NCI-H82 (cell line): ENCODE measurements around the gene PDHX.

ENCODE experiments used
- DNase-seq: peaks from one replicate; lab custom pipeline; 2025; lab: John Stamatoyannopoulos, UW

Gene PDHX

GRCh38 chr11:34988294-34989255 is 72.2 kb downstream of the PDHX start:
- DNase-seq = no peak

DNA sequence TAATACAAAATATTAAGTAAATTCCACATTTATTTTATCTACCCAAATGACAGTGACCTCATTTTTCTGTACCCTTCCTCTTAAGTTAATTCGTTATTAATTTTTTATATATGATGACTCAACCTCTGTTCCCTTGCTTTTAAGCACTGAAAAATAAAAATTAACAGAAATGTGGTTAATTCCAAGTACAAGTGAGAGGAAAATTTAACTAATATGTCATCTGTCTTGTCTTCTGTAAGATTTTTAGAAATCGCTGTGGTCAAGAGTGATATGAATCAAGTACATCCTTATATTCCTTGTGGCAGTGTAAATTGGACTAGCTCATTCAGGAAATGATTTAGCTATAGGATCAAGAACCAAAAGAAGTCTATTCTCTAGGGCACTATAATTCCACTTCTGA is 74.5 kb downstream of the PDHX start:
- no peak for DNase-seq

- no peak for DNase-seq
Measured at GRCh38 chr11:34994854-34995253, 78.4 kb downstream of the PDHX start.

GRCh38 chr11:34996958-34997357 is 80.5 kb downstream of the PDHX start:
- no peak for DNase-seq

GRCh38 chr11:34997952-34998528 is 81.6 kb downstream of the PDHX start:
- DNase-seq = no peak

DNA sequence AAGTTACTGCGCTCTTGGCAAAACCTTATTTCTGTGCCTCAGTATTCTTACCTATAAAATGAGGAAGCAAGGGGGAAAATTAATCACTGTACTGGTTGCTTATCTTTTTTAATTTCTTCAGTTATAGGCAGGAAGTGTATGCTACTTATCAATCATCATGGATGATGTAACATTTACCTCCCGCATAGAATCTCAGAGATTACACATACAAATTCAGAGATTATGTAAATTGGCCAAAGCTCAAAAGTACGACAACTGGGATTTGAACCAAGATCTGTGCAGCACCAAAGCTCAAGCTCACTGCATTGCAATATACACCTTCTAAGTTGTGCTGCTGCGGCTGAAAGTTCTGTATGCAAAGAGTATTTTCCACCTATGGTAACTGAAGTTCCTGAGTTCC is 83.0 kb downstream of the PDHX start:
- no peak for DNase-seq

DNA sequence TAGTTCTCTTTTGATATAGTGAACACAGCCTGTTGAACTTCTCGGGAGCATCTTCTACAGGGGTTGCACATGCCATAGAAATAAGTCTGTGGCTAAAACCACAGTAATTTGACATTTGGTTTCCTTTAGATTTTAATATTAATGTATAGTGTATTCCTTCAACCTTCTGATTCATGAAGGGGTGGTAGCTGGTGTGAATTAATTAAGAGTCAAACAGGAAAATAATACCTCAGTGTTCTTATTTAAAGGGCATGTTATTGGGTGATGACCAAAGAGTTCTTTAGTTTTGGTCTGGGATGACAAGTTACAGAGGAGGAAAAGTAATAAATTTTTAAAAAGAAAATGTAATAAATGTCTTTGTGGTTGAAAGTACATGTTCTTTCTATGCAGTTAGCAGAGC is 86.8 kb downstream of the PDHX start:
- no peak for DNase-seq

DNA sequence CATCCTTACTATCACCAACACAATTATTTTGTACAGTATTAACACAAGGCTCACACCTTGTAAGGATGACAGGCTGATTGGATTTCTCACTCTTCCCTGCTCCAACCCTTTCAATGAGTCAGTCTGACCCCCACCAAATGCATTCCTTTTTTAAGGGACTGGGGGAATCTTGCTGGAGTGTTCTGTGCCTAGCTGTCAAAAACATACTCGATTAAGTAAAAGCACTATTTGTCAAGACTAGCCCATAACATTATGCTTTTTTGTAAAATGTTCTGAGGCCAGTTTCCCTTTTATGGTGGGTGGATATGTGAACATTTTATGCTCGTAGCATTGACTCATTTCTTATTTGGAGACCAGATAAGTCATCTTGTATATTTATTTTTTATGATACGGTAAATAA is 87.2 kb downstream of the PDHX start:
- DNase-seq = no peak

GRCh38 chr11:35005141-35005780 is 88.8 kb downstream of the PDHX start:
- DNase-seq = peak; percentile 90

GRCh38 chr11:35006389-35007128 is 90.1 kb downstream of the PDHX start:
- no peak for DNase-seq

DNA sequence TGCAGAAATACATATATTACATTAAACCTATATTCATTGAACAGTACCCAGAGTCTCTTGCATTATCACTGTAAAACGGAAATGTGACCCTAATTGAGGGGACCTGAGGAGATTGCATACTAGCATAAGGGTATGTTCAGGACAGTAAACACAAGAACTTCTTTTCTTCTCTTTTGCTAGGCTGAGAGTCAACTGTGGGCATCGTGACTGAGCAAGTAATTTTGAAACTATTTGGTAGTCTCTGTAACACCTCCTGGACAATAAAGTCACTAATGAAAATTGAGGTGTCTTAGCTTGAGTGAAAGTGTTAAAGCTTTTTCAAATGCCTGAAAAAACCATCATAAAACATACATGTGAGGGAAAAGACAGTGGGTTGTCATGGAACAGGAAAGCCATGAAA is 90.9 kb downstream of the PDHX start:
- DNase-seq = no peak

DNA sequence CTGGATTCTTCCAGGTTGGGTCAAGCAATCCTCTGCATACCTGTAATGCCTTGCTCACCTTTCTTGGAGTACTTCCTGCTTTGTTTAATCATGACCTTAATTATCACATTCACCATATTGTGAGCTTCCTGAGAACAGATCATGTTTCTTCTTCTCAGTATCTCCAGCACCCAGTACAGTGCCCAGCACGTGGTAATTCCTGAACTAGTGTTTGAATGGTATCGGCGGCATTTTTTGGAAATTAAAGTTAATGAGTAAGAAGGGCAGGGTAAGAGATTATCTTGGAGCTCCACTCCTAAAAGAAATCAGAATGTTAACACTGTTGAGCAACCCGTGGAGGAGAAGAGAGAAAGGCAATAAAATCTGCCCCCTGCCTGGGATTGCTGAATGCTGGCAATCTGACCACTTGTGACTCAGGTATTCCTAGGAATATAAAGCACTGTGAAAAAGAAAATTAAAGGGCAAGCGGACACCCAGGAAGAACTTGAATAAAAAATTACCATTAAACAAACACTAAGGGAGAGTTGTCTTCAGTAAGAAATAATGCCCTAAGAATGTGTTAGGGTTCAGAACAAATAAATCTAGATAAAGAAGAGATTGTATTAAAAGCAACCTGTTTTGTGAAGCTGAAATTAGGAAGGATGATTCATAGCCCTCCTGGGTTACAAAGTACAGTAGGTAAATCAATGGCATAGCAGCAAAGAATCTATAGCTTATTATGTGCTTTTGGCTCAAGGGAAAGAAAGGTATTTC is 92.9 kb downstream of the PDHX start:
- DNase-seq = no peak

DNA sequence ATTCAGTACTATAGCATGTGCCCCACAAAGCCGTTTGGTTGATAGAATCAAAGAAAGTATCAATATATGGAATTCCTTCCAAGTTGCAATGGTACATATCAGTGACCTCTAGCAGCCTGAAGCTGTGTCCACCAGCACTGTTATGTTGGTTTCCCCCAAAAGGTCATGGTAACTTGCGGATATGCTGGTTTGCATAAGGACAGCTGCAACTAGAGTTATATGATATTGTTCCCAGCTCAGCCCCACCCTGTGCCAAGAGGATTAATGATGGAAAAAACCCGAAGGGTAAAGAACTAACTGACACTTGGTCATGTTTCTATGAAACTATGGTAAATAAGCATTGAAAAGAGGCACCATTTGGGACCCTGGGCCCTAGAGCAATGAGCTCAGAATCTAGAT is 93.5 kb downstream of the PDHX start:
- DNase-seq = no peak

- no peak for DNase-seq
Measured at GRCh38 chr11:35010654-35011053, 94.2 kb downstream of the PDHX start.

GRCh38 chr11:35011389-35011788 is 95.0 kb downstream of the PDHX start:
- no peak for DNase-seq

- no peak for DNase-seq
Measured at GRCh38 chr11:35011944-35012343, 95.5 kb downstream of the PDHX start.

DNA sequence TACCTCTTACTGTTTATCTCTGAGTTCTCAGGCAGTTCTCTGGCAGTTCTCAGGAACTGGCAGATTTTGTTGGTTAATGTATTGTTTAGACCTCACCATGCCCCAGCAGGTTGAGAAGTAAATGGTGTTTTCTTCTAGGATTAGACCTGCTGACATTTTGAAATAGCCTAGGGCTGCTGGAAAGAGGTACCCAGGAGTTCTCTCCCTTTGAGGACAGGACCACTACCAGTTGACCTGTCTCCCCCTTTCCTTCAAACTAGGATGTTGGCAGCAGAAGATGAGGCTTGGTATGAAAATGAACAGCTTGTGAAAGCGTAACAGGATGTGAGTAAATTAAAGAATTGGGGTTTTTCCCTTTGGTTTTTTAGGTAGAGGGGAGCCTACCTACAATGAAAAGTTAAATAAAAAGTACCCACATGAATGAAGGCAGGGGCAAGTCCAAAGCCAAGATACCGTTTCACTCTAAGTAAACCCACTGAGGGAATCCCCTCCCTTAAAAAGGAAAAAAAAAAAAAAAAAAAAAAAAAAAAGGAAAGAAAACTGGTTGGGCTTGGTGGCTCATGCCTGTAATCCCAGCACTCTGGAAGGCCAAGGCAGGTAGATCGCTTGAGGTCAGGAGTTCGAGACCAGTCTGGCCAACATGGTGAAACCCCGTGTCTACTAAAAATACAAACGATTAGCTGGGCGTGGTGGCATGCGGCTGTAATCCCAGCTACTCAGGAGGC is 96.2 kb downstream of the PDHX start:
- DNase-seq = no peak

DNA sequence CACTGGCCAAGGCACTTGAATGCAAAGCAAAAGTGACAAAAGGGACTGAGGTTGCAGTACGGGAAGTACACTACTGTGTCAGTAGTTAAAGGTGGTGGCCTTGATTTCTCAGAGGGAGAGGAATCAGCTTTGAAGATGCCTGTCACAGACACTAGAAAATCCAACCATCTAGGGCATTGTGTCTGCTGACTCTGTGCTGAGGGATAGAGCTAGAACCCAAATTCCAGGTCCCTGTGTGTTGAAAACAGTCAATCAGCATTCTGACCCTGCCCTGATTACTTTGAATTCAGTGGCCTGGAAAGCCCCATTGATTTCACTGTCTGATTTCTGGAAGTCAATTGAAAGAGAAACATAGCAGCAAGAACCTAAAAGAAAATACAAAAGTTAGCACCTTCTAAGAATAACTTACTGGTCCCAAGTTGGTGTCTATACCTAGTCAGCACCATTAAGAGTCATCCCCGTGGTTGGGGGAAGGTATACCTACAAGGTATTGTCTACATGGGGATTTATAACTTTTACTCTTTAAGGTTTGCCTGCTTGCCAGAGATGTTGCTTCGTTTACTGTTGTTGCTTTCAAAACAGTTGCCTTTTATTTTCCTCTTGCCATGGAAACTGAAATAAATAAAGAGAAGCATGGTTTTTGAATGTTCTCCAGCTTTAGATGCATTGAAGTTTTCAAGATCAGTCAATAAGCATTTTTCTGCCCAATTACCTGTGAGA is 97.3 kb downstream of the PDHX start:
- DNase-seq = no peak

GRCh38 chr11:35014346-35014745 is 97.9 kb downstream of the PDHX start:
- no peak for DNase-seq
